ENCODE results near the gene MPST. TPM values are rescaled to one million over a fixed set of nuclear protein-coding genes. Genes with fewer than 3 reads are reported as not detected.

The MPST gene
- total and polyA plus RNA-seq, 3 donors from 2014 or later, result 64.1 to 114 (median 99.6) TPM

- H3K4me3 ChIP-seq, result no peak overlapping the region
- no peak for DNase-seq
- no peaks in the 10 kb centered on the region for H3K9me3 ChIP-seq
- intact Hi-C loops (cut with DNase I; ENCODE audit: low total_unique reads), result no loop called here
- peaks cover 6% of the 10 kb centered on the region for H3K4me1 ChIP-seq
- H3K27me3 ChIP-seq, result no peaks in the 10 kb centered on the region
- H3K36me3 ChIP-seq (ENCODE audit: low read depth, missing control alignments), result no peaks in the 10 kb centered on the region
- TF ChIP-seq POLR2A (IDR thresholded peaks at IDR 0.05), result no peak
- no peak for TF ChIP-seq CTCF (IDR thresholded peaks at IDR 0.05)
- H3K27ac ChIP-seq, result no peak overlapping the region
- 84 to 91% methylated on average over 7 to 8 of the region's 8 CpGs for WGBS, 2 donors
These were observed 34.5 kb downstream of the MPST start for GRCh38 chr22:37054056-37054395.

GRCh38 chr22:37054600-37055365 is 35.2 kb downstream of the MPST start:
- peaks cover 6% of the 10 kb centered on the region for H3K4me1 ChIP-seq
- intact Hi-C loops (cut with DNase I; ENCODE audit: low total_unique reads), result no loop called here
- H3K36me3 ChIP-seq (ENCODE audit: low read depth, missing control alignments), result no peaks in the 10 kb centered on the region
- H3K4me3 ChIP-seq, result no peak overlapping the region
- no peaks in the 10 kb centered on the region for H3K9me3 ChIP-seq
- DNase-seq, result no peak
- H3K27me3 ChIP-seq, result no peaks in the 10 kb centered on the region
- 93 to 94% methylated on average over 11 to 20 of the region's 20 CpGs for WGBS, 2 donors
- no peak overlapping the region for H3K27ac ChIP-seq
- TF ChIP-seq POLR2A (IDR thresholded peaks at IDR 0.05) (no peak), CTCF (IDR thresholded peaks at IDR 0.05) (no peak)

GRCh38 chr22:37056246-37056645 is 36.7 kb downstream of the MPST start:
- TF ChIP-seq CTCF (IDR thresholded peaks at IDR 0.05) (no peak), POLR2A (IDR thresholded peaks at IDR 0.05) (no peak)
- WGBS, 2 donors, result 88 to 97% methylated on average over 13 of the region's 13 CpGs
- Histone ChIP-seq H3K36me3 (ENCODE audit: low read depth, missing control alignments) (no peaks in the 10 kb centered on the region), H3K4me1 (peaks cover 6% of the 10 kb centered on the region), H3K27me3 (no peaks in the 10 kb centered on the region), H3K4me3 (no peak overlapping the region), H3K27ac (no peak overlapping the region), H3K9me3 (no peaks in the 10 kb centered on the region)
- no peak for DNase-seq
- intact Hi-C loops (cut with DNase I; ENCODE audit: low total_unique reads), result no loop called here

GRCh38 chr22:37057226-37057625 is 37.7 kb downstream of the MPST start:
- Histone ChIP-seq H3K4me3 (no peak overlapping the region), H3K9me3 (no peaks in the 10 kb centered on the region), H3K27me3 (no peaks in the 10 kb centered on the region), H3K27ac (no peak overlapping the region), H3K36me3 (ENCODE audit: low read depth, missing control alignments) (no peaks in the 10 kb centered on the region), H3K4me1 (peaks cover 5% of the 10 kb centered on the region)
- no peak for DNase-seq
- WGBS, 2 donors, result 82 to 87% methylated on average over 6 to 9 of the region's 9 CpGs
- TF ChIP-seq POLR2A (IDR thresholded peaks at IDR 0.05) (no peak), CTCF (IDR thresholded peaks at IDR 0.05) (no peak)
- intact Hi-C loops (cut with DNase I; ENCODE audit: low total_unique reads), result no loop called here
